Activated CD4-positive, alpha-beta T cell treated with anti-CD3 and anti-CD28 coated beads, Interleukin-2, amount 10 ng/mL, durations not matched to agents 24 days and 14 days (primary cell): ENCODE data around the gene TTLL13. TPM values are rescaled to one million over a fixed set of nuclear protein-coding genes. Genes with fewer than 3 reads are reported as not detected.

Experiments used
- DNase-seq: peaks from one replicate; pipeline ENCODE4 v3.0.0; 2022
- H3K27ac Mint-ChIP-seq: one replicate; pipeline ENCODE4 v1.8.0; 2022; ENCODE audit warnings: mild to moderate bottlenecking, mixed read lengths
- H3K27me3 Mint-ChIP-seq: one replicate; pipeline ENCODE4 v1.8.0; 2022; ENCODE audit warnings: mixed read lengths
- H3K36me3 Mint-ChIP-seq: one replicate; pipeline ENCODE4 v1.8.0; 2022; ENCODE audit warnings: low read depth, mild to moderate bottlenecking, mixed read lengths
- H3K4me1 Mint-ChIP-seq: one replicate; pipeline ENCODE4 v1.8.0; 2021; ENCODE audit warnings: mixed read lengths
- H3K4me3 Mint-ChIP-seq: one replicate; pipeline ENCODE4 v1.8.0; 2022; ENCODE audit warnings: mild to moderate bottlenecking, moderate library complexity, mixed read lengths
- H3K9me3 Mint-ChIP-seq: one replicate; pipeline ENCODE4 v1.8.0; 2021; ENCODE audit warnings: mixed read lengths
- intact Hi-C: fragments of 100-400 bp; cut with micrococcal nuclease; formaldehyde crosslinking; loops from one replicate; pipeline ENCODE4 v1.15.1; 2023
- total RNA-seq: library from RNA; stranded (reverse); gene quantifications from 2 replicates; pipeline ENCODE4 v1.2.3, GENCODE V29; 2022

TTLL13 gene
- total RNA-seq: 0.44 and 1.4 TPM in 2 replicates

GRCh38 chr15:90249203-90249863 is at the start of gene TTLL13:
TSS of gene TTLL13 (plus strand) at chr15:90249556. CDS start at chr15:90250631, 1,075 bp downstream.
- H3K4me1 Mint-ChIP-seq: peaks cover 8% of the 10 kb centered on the region
- intact Hi-C loops: loop anchor here (1.0 kb wide), 1 partner anchor 15 kb away; the partner anchor contains the start of gene GDPGP1
- DNase-seq: peak; percentile 96
- no peaks in the 10 kb centered on the region for H3K27me3 Mint-ChIP-seq
- H3K4me3 Mint-ChIP-seq: peak within 1 kb of the TSS; percentile 80
- H3K36me3 Mint-ChIP-seq: peaks cover under 1% of the 10 kb centered on the region
- H3K9me3 Mint-ChIP-seq: no peaks in the 10 kb centered on the region
- no peak within 1 kb of the TSS for H3K27ac Mint-ChIP-seq

GRCh38 chr15:90200534-90201129 is 48.7 kb upstream of the TTLL13 start:
- DNase-seq: no peak
- Mint-ChIP-seq H3K4me3 (peak overlapping the region; percentile 80), H3K27me3 (peaks cover 2% of the 10 kb centered on the region), H3K36me3 (peaks cover 8% of the 10 kb centered on the region), H3K27ac (peak overlapping the region; percentile 68), H3K9me3 (no peaks in the 10 kb centered on the region), H3K4me1 (peaks cover 23% of the 10 kb centered on the region)
- intact Hi-C loops: loop anchor here (1.0 to 2.0 kb wide), 2 partner anchors 16 to 34 kb away; partner anchors contain the start of gene GDPGP1

- H3K4me1 Mint-ChIP-seq: peaks cover 25% of the 10 kb centered on the region
- DNase-seq: peak; percentile 94
- H3K27ac Mint-ChIP-seq: peak within 1 kb of the TSS; percentile 71
- peaks cover 2% of the 10 kb centered on the region for H3K27me3 Mint-ChIP-seq
- peak within 1 kb of the TSS; percentile 90 for H3K4me3 Mint-ChIP-seq
- no peaks in the 10 kb centered on the region for H3K9me3 Mint-ChIP-seq
- peaks cover 7% of the 10 kb centered on the region for H3K36me3 Mint-ChIP-seq
- intact Hi-C loops: loop anchor here (1.0 to 2.0 kb wide), 2 partner anchors 17 to 33 kb away; partner anchors contain the start of gene GDPGP1
Observed at GRCh38 chr15:90201130-90201943, 48.0 kb upstream of the TTLL13 start, which contains the start of gene SEMA4B. TSS of gene SEMA4B (plus strand) at chr15:90201330. CDS start at chr15:90201579, 249 bp downstream.

- Mint-ChIP-seq H3K27ac (peak overlapping the region; percentile 71), H3K4me3 (peak overlapping the region; percentile 90), H3K9me3 (no peaks in the 10 kb centered on the region), H3K4me1 (peaks cover 25% of the 10 kb centered on the region), H3K36me3 (peaks cover 6% of the 10 kb centered on the region), H3K27me3 (peaks cover 2% of the 10 kb centered on the region)
- intact Hi-C loops: loop anchor here (1.0 to 2.0 kb wide), 2 partner anchors 17 to 32 kb away; partner anchors contain the start of gene GDPGP1
- no peak for DNase-seq
Observed at GRCh38 chr15:90201944-90202375, 47.4 kb upstream of the TTLL13 start.

GRCh38 chr15:90202929-90203328 is 46.4 kb upstream of the TTLL13 start:
- peaks cover 6% of the 10 kb centered on the region for H3K36me3 Mint-ChIP-seq
- intact Hi-C loops: no loop called here
- no peak for DNase-seq
- H3K4me3 Mint-ChIP-seq: peak overlapping the region; percentile 90
- H3K9me3 Mint-ChIP-seq: no peaks in the 10 kb centered on the region
- peaks cover 2% of the 10 kb centered on the region for H3K27me3 Mint-ChIP-seq
- H3K4me1 Mint-ChIP-seq: peaks cover 25% of the 10 kb centered on the region
- H3K27ac Mint-ChIP-seq: no peak overlapping the region

GRCh38 chr15:90203473-90203872 is 45.9 kb upstream of the TTLL13 start:
- Mint-ChIP-seq H3K27ac (no peak overlapping the region), H3K36me3 (peaks cover 6% of the 10 kb centered on the region), H3K9me3 (no peaks in the 10 kb centered on the region), H3K4me1 (peaks cover 23% of the 10 kb centered on the region), H3K27me3 (peaks cover 2% of the 10 kb centered on the region), H3K4me3 (no peak overlapping the region)
- no peak for DNase-seq
- intact Hi-C loops: no loop called here

GRCh38 chr15:90203922-90204321 is 45.4 kb upstream of the TTLL13 start:
- peaks cover 2% of the 10 kb centered on the region for H3K27me3 Mint-ChIP-seq
- peaks cover 23% of the 10 kb centered on the region for H3K4me1 Mint-ChIP-seq
- peaks cover 8% of the 10 kb centered on the region for H3K36me3 Mint-ChIP-seq
- DNase-seq: no peak
- H3K4me3 Mint-ChIP-seq: no peak overlapping the region
- intact Hi-C loops: no loop called here
- no peaks in the 10 kb centered on the region for H3K9me3 Mint-ChIP-seq
- H3K27ac Mint-ChIP-seq: no peak overlapping the region

- no peaks in the 10 kb centered on the region for H3K9me3 Mint-ChIP-seq
- intact Hi-C loops: no loop called here
- H3K4me1 Mint-ChIP-seq: peaks cover 28% of the 10 kb centered on the region
- H3K36me3 Mint-ChIP-seq: peaks cover 18% of the 10 kb centered on the region
- no peak overlapping the region for H3K27ac Mint-ChIP-seq
- no peak for DNase-seq
- peaks cover 2% of the 10 kb centered on the region for H3K27me3 Mint-ChIP-seq
- H3K4me3 Mint-ChIP-seq: no peak overlapping the region
Observed at GRCh38 chr15:90205050-90205848, 44.1 kb upstream of the TTLL13 start.

- intact Hi-C loops: no loop called here
- Mint-ChIP-seq H3K27ac (no peak overlapping the region), H3K4me3 (no peak overlapping the region), H3K27me3 (peaks cover 2% of the 10 kb centered on the region), H3K4me1 (peaks cover 27% of the 10 kb centered on the region), H3K9me3 (no peaks in the 10 kb centered on the region), H3K36me3 (peaks cover 22% of the 10 kb centered on the region)
- no peak for DNase-seq
Observed at GRCh38 chr15:90205886-90206285, 43.5 kb upstream of the TTLL13 start.

- no peak overlapping the region for H3K4me3 Mint-ChIP-seq
- no peak for DNase-seq
- no peak overlapping the region for H3K27ac Mint-ChIP-seq
- H3K36me3 Mint-ChIP-seq: peaks cover 22% of the 10 kb centered on the region
- no peaks in the 10 kb centered on the region for H3K9me3 Mint-ChIP-seq
- H3K4me1 Mint-ChIP-seq: peaks cover 27% of the 10 kb centered on the region
- intact Hi-C loops: no loop called here
- H3K27me3 Mint-ChIP-seq: peaks cover 2% of the 10 kb centered on the region
Observed at GRCh38 chr15:90207252-90207651, 42.1 kb upstream of the TTLL13 start.

- H3K27ac Mint-ChIP-seq: no peak overlapping the region
- H3K4me1 Mint-ChIP-seq: peaks cover 19% of the 10 kb centered on the region
- H3K36me3 Mint-ChIP-seq: peaks cover 19% of the 10 kb centered on the region
- H3K9me3 Mint-ChIP-seq: no peaks in the 10 kb centered on the region
- no peaks in the 10 kb centered on the region for H3K27me3 Mint-ChIP-seq
- intact Hi-C loops: no loop called here
- H3K4me3 Mint-ChIP-seq: no peak overlapping the region
- no peak for DNase-seq
Observed at GRCh38 chr15:90208356-90208755, 41.0 kb upstream of the TTLL13 start.

- Mint-ChIP-seq H3K36me3 (peaks cover 19% of the 10 kb centered on the region), H3K27me3 (no peaks in the 10 kb centered on the region), H3K4me1 (peaks cover 20% of the 10 kb centered on the region), H3K27ac (peak overlapping the region; percentile 81), H3K9me3 (no peaks in the 10 kb centered on the region), H3K4me3 (peak overlapping the region; percentile 25)
- no peak for DNase-seq
- intact Hi-C loops: no loop called here
Observed at GRCh38 chr15:90209591-90209990, 39.8 kb upstream of the TTLL13 start.

GRCh38 chr15:90210593-90210992 is 38.8 kb upstream of the TTLL13 start:
- Mint-ChIP-seq H3K9me3 (no peaks in the 10 kb centered on the region), H3K4me3 (no peak overlapping the region), H3K4me1 (peaks cover 23% of the 10 kb centered on the region), H3K27me3 (no peaks in the 10 kb centered on the region), H3K36me3 (peaks cover 17% of the 10 kb centered on the region), H3K27ac (peak overlapping the region; percentile 65)
- DNase-seq: no peak
- intact Hi-C loops: no loop called here
